MM.1S (cell line): ENCODE data around the gene UBE2E2.

Experiments used
- DNase-seq: peaks from one replicate; pipeline ENCODE4 v3.0.0-alpha.2; 2015
- H2AFZ ChIP-seq: fragments of 300-600 bp; sonication (generic); 2 replicates; pipeline ENCODE4 v1.6.0; 2016; ENCODE audit warnings: antibody characterized with exemption, low read length
- H3F3A ChIP-seq: fragments of 300-600 bp; sonication (generic); 2 replicates; pipeline ENCODE4 v1.6.1; 2016; ENCODE audit warnings: mild to moderate bottlenecking, antibody characterized with exemption, low read length, moderate library complexity, mixed read lengths; ENCODE audit not compliant: insufficient read depth
- H3K27ac ChIP-seq: fragments of 300-600 bp; sonication (generic); 2 replicates; pipeline ENCODE4 v1.5.1; 2016; ENCODE audit warnings: mild to moderate bottlenecking, low read length
- H3K27me3 ChIP-seq: fragments of 300-600 bp; sonication (generic); replicated peaks from 2 replicates; pipeline ENCODE4 v1.6.0; 2016; ENCODE audit warnings: low read length; ENCODE audit not compliant: insufficient read depth
- H3K36me3 ChIP-seq: fragments of 300-600 bp; sonication (generic); replicated peaks from 2 replicates; pipeline ENCODE4 v1.6.1; 2016; ENCODE audit warnings: mild to moderate bottlenecking, low read length, mixed read lengths; ENCODE audit not compliant: insufficient read depth
- H3K4me1 ChIP-seq: fragments of 300-600 bp; sonication (generic); 2 replicates; pipeline ENCODE4 v1.6.1; 2016; ENCODE audit warnings: low read length, mixed read lengths
- H3K4me2 ChIP-seq: fragments of 300-600 bp; sonication (generic); 2 replicates; pipeline ENCODE4 v1.6.0; 2016; ENCODE audit warnings: low read depth, low read length
- H3K4me3 ChIP-seq: fragments of 300-600 bp; sonication (generic); 2 replicates; pipeline ENCODE4 v1.5.1; 2016; ENCODE audit warnings: low read length, mixed read lengths
- H3K79me2 ChIP-seq: fragments of 300-600 bp; sonication (generic); 2 replicates; pipeline ENCODE4 v1.6.1; 2016; ENCODE audit warnings: mixed run types, low read length, mixed read lengths
- H3K9ac ChIP-seq: fragments of 300-600 bp; sonication (generic); 2 replicates; pipeline ENCODE4 v1.6.1; 2016; ENCODE audit warnings: low read length, mixed read lengths
- H3K9me2 ChIP-seq: fragments of 300-600 bp; sonication (generic); replicated peaks from 2 replicates; pipeline ENCODE4 v1.6.1; 2016; ENCODE audit warnings: mild to moderate bottlenecking, low read length, mixed read lengths; ENCODE audit not compliant: insufficient read depth
- H3K9me3 ChIP-seq: fragments of 300-600 bp; sonication (generic); replicated peaks from 2 replicates; pipeline ENCODE4 v1.6.1; 2016; ENCODE audit warnings: mild to moderate bottlenecking, low read length, mixed read lengths; ENCODE audit not compliant: insufficient read depth
- H4K20me1 ChIP-seq: fragments of 300-600 bp; sonication (generic); 2 replicates; pipeline ENCODE4 v1.6.1; 2016; ENCODE audit warnings: mild to moderate bottlenecking, low read length, moderate library complexity, mixed read lengths; ENCODE audit not compliant: insufficient read depth
- EZH2 ChIP-seq: fragments of 300-600 bp; sonication (generic); optimal IDR thresholded peaks from 2 replicates; pipeline ENCODE3; 2017; ENCODE audit warnings: low read depth, mild to moderate bottlenecking, antibody characterized with exemption, low read length, mixed read lengths
- EZH2phosphoT487 ChIP-seq: fragments of 300-600 bp; sonication (generic); IDR thresholded peaks from 2 replicates; pipeline ENCODE4 v1.6.1; 2018; ENCODE audit warnings: antibody characterized with exemption, low read length
- TF ChIP-seq, protein P1 (sequence below): fragments of 300-600 bp; sonication (generic); IDR thresholded peaks from 2 replicates; pipeline ENCODE4 v1.5.1; 2016; ENCODE audit warnings: antibody characterized with exemption, low read length, mixed read lengths

Gene UBE2E2

DNA sequence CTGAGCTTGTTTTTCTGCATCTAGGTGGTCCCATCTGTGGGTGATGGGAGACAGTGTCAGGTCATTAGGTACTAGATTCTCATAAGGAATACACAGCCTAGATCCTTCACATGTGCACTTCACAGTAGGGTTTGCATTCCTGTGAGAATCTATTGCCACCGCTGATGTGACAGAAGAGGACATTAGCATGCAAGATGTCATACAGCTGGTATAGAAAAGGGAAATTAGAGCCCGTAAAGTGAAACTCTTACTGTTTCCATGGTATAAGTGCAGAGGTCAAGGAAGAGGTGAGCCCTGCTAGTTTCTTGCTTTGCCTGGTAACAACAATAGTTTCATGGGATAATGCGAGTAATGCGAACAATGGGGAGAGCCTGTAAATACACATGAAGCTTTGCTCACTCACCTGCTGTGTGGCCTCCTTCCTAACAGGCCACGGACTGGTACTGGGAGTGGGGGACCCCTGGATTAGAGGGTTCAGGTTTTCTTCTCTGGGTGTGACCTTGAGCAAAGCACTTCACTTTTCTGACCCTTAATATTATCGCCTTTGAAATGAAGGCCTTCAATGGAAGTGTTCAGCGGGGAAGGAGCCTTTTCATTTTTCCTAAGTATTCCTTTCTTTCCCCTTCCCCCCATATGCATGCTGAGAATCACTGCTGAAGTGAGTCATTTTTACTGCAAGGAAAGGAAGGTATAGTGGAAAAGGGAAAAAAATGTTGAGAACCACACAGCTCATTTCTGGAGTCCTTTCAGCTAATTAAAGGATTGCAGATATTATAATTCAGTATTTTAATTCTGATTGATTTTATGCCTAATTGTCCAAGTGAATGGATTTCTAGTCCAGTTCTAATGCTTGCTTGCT lies 286.4 kb downstream of the UBE2E2 start:
- H3K27ac ChIP-seq: no peak overlapping the region
- no peaks in the 10 kb centered on the region for H3K36me3 ChIP-seq

DNA sequence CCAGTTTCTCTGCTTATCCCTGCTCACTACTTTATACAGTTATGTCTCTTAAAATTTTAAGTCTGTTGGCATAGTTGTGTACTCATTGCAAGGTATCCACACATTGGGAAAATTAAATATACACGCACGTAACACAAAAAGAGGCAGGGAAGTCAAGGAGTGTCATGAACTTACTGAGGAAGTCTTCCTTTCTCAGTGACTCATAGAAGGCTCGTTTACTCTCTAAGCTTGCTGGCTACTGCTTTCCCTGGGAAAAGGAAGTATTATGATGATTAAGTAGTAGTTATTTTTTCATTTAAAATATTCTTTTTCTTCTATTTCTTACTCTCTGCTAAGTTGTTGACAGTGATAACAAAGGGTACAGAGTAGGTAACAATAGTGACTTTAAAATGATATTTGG lies 287.3 kb downstream of the UBE2E2 start:
- Histone ChIP-seq H3F3A (no peaks in the 10 kb centered on the region), H3K4me1 (peaks cover 6% of the 10 kb centered on the region), H3K4me2 (no peak overlapping the region), H3K27me3 (no peaks in the 10 kb centered on the region), H3K9me2 (no peaks in the 10 kb centered on the region), H3K4me3 (no peak overlapping the region), H3K27ac (no peak overlapping the region), H3K36me3 (no peaks in the 10 kb centered on the region), H3K9me3 (no peaks in the 10 kb centered on the region), H2AFZ (no peak overlapping the region), H3K9ac (no peak overlapping the region), H3K79me2 (0 out of 2 replicates have a peak, but pooled peaks cover 5% of the 10 kb centered on the region), H4K20me1 (no peaks in the 10 kb centered on the region)
- no peak for TF ChIP-seq EZH2phosphoT487
- no peak for TF ChIP-seq EZH2
- TF ChIP-seq, protein P1, sequence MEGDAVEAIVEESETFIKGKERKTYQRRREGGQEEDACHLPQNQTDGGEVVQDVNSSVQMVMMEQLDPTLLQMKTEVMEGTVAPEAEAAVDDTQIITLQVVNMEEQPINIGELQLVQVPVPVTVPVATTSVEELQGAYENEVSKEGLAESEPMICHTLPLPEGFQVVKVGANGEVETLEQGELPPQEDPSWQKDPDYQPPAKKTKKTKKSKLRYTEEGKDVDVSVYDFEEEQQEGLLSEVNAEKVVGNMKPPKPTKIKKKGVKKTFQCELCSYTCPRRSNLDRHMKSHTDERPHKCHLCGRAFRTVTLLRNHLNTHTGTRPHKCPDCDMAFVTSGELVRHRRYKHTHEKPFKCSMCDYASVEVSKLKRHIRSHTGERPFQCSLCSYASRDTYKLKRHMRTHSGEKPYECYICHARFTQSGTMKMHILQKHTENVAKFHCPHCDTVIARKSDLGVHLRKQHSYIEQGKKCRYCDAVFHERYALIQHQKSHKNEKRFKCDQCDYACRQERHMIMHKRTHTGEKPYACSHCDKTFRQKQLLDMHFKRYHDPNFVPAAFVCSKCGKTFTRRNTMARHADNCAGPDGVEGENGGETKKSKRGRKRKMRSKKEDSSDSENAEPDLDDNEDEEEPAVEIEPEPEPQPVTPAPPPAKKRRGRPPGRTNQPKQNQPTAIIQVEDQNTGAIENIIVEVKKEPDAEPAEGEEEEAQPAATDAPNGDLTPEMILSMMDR: no peak
- DNase-seq: no peak

More for the DNA sequence above, 286.4 kb downstream of the UBE2E2 start:
- TF ChIP-seq, protein P1: no peak
- TF ChIP-seq EZH2phosphoT487: no peak
- no peak for TF ChIP-seq EZH2
- H3F3A ChIP-seq: no peaks in the 10 kb centered on the region
- no peak overlapping the region for H3K4me2 ChIP-seq
- H3K4me3 ChIP-seq: no peak overlapping the region
- H2AFZ ChIP-seq: no peak overlapping the region
- H3K27me3 ChIP-seq: no peaks in the 10 kb centered on the region
- DNase-seq: no peak
- no peaks in the 10 kb centered on the region for H4K20me1 ChIP-seq
- H3K4me1 ChIP-seq: no peaks in the 10 kb centered on the region
- no peaks in the 10 kb centered on the region for H3K9me2 ChIP-seq
- no peaks in the 10 kb centered on the region for H3K9me3 ChIP-seq
- 0 out of 2 replicates have a peak, but pooled peaks cover 5% of the 10 kb centered on the region for H3K79me2 ChIP-seq
- H3K9ac ChIP-seq: no peak overlapping the region

DNA sequence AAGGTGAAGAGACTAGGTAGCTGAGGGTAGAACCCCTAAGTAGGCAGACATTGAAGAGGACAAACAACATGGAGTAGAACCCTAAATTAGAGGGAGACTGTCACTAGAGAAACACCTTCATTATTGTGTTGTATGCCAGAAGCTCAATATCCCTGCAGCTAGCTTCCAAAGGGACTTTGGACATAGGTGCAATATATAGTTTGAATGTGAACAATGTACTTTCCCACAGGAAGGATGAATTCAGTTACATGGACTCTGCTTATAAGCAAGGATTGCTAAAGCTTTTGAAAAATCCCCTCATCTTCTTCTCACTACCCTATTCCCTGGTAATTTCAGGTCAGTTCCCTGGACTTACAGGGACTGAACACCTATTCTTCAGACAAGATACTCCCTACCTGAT lies 288.9 kb downstream of the UBE2E2 start:
- H3K4me1 ChIP-seq: peaks cover 20% of the 10 kb centered on the region
- no peak for DNase-seq
- H3K36me3 ChIP-seq: no peaks in the 10 kb centered on the region

More for the DNA sequence above, 288.9 kb downstream of the UBE2E2 start:
- Histone ChIP-seq H3K4me2 (no peak overlapping the region), H3F3A (no peaks in the 10 kb centered on the region), H2AFZ (no peak overlapping the region), H3K27ac (no peak overlapping the region), H3K9ac (no peak overlapping the region), H4K20me1 (no peaks in the 10 kb centered on the region), H3K4me3 (no peak overlapping the region), H3K9me3 (no peaks in the 10 kb centered on the region), H3K27me3 (no peaks in the 10 kb centered on the region), H3K9me2 (no peaks in the 10 kb centered on the region; the same call in 1 of the 2 replicates), H3K79me2 (peaks cover 2% of the 10 kb centered on the region)
- TF ChIP-seq EZH2phosphoT487 (no peak), EZH2 (no peak)
- TF ChIP-seq, protein P1: no peak
